ENCODE data around the gene ASTN2. TPM values are rescaled to one million over a fixed set of nuclear protein-coding genes. Genes with fewer than 3 reads are reported as not detected.

Gene ASTN2
- total and polyA plus RNA-seq, 9 of the 15 experiments (the other 6 are each of a cell fraction or from before 2014, with no cell fraction given) = 0.56 to 3.5 (median 1.9) TPM

DNA sequence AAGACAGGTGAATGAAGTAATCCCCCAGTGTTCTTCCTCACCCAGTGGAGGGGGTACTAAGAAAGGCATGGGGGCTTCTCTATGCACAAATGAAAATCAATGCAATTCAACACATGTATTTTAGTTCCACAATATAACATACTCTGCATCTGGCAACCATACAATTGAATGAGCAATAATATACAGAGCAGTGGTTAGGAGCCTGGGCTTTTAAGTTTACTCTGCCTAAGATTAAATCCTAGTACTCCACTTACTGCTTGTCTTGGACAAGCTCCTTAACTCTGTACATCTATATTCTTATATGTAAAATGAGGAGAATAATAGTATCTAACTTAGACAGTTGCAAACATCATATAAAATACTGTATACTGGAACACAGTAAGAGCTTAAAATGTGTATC, 923.2 kb downstream of the ASTN2 start (continued):
- TF ChIP-seq ZNF197 (CRISPR knock-in tag; IDR thresholded peaks at IDR 0.05; ENCODE audit: low read depth) (no peak), SRSF3 (IDR thresholded peaks at IDR 0.05; ENCODE audit: insufficient read depth, low read length) (no peak)

DNA sequence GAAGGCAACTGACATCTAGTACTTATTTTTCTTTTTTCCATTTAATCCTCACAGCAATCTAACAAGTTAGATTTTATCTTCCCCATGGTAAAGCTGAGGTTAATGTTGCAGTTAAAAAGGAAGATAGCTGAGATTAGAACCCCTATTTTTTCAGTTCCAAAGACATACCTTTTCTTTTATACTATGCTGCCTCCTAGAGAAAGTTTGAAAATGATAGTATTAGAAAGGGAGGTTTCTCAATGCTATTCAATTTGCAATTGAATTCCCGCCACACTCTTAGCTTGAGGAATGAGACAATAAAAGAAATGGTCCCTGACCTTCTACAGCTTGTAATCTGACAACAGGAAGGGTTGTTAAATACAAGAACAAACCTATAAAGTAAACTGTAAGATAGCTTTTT, 923.6 kb downstream of the ASTN2 start:
- CTCF ChIA-PET (ENCODE audit: low intra/inter-chr PET ratio) = interaction anchor here (0.9 kb wide), 1 partner anchor 339 kb away, joined by 3 read pairs; no protein-coding TSS in a partner anchor
- intact Hi-C loops (cut with micrococcal nuclease) = loop anchor here (1.0 to 10.0 kb wide), 6 partner anchors 69 to 899 kb away; no protein-coding TSS in a partner anchor
- TF ChIP-seq, protein P1, sequence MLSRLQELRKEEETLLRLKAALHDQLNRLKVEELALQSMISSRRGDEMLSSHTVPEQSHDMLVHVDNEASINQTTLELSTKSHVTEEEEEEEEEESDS (CRISPR knock-in tag; IDR thresholded peaks at IDR 0.05) = no peak
- TF ChIP-seq PTTG1 (tag; IDR thresholded peaks at IDR 0.05; ENCODE audit: low read depth) = no peak
- TF ChIP-seq, protein P2, sequence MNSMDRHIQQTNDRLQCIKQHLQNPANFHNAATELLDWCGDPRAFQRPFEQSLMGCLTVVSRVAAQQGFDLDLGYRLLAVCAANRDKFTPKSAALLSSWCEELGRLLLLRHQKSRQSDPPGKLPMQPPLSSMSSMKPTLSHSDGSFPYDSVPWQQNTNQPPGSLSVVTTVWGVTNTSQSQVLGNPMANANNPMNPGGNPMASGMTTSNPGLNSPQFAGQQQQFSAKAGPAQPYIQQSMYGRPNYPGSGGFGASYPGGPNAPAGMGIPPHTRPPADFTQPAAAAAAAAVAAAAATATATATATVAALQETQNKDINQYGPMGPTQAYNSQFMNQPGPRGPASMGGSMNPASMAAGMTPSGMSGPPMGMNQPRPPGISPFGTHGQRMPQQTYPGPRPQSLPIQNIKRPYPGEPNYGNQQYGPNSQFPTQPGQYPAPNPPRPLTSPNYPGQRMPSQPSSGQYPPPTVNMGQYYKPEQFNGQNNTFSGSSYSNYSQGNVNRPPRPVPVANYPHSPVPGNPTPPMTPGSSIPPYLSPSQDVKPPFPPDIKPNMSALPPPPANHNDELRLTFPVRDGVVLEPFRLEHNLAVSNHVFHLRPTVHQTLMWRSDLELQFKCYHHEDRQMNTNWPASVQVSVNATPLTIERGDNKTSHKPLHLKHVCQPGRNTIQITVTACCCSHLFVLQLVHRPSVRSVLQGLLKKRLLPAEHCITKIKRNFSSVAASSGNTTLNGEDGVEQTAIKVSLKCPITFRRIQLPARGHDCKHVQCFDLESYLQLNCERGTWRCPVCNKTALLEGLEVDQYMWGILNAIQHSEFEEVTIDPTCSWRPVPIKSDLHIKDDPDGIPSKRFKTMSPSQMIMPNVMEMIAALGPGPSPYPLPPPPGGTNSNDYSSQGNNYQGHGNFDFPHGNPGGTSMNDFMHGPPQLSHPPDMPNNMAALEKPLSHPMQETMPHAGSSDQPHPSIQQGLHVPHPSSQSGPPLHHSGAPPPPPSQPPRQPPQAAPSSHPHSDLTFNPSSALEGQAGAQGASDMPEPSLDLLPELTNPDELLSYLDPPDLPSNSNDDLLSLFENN (IDR thresholded peaks at IDR 0.05; ENCODE audit: low read depth in 2 of 2, low read length in 2 of 2) = no peak
- TF ChIP-seq ZNF75A (CRISPR knock-in tag; IDR thresholded peaks at IDR 0.05) = no peak
- TF ChIP-seq HIVEP1 (CRISPR knock-in tag; IDR thresholded peaks at IDR 0.05) = 0 out of 2 replicates have a peak, but pooled peaks have one; percentile 12
- no peak for TF ChIP-seq TFAM (CRISPR knock-in tag; conservative IDR thresholded peaks at IDR 0.05)
- no peak for TF ChIP-seq HMGN3 (IDR thresholded peaks at IDR 0.05; ENCODE audit: borderline replicate concordance, extremely low read depth, insufficient read length, low read depth, low read length)
- TF ChIP-seq HDAC2 (IDR thresholded peaks at IDR 0.05) = no peak
- peak; percentile 90 for TF ChIP-seq ZNF766 (CRISPR knock-in tag; conservative IDR thresholded peaks at IDR 0.05)
- TF ChIP-seq, protein P3, sequence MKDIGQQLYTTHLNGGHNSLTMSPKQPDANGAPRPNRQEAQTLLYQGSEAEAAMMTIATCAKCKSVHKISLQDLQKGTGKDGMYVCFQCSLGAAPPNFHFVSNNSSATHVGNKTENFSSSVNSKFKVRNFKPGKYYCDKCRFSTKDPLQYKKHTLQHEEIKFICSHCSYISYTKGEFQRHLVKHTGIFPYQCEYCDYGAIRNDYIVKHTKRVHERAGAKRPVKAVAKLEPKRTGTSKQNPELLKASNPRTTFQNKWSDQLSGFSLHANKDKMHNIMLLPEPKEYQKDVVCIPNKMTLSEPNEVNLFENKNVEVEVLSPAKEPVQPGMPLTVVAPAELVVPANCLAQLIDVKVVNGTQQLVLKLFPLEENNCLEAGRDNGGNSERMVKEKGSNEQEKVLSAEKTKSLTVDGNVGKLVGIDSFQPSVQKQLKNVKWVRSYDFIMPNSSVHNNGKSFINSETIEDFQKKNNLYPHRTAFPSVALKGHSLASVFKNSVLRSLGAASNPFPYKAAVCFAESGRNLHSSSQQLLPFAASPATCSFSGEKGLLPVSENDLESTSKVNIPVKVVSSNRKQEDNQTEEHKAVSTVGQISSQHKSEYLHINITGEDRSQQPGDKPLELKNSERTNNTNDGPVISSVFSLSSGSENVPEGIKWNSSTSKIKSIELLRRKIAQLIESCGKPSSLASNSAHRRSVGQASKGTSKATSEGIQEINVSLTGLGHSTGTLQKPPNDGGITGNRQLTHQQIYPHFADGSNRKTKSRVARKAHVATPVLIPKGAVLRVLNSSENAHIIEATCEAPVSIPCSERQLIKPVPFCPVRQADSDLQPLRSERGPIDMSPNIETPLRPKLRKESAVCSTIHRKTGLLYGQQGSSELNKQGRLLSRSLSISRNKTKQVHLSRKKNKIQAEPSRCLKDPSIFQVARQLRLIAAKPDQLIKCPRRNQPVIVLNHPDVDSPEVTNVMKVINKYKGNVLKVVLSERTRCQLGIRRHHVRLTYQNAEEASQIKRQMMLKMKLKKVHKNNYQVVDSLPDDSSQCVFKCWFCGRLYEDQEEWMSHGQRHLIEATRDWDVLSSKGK (CRISPR knock-in tag; IDR thresholded peaks at IDR 0.05) = no peak
- peak; percentile 58; the same call in 1 of the 2 replicates for TF ChIP-seq GATAD2B (IDR thresholded peaks at IDR 0.05; ENCODE audit: borderline replicate concordance)
- no peak for TF ChIP-seq ILK (tag; IDR thresholded peaks at IDR 0.05; ENCODE audit: borderline replicate concordance, low read depth)

More for the DNA sequence above, 923.6 kb downstream of the ASTN2 start:
- ATAC-seq (peak; percentile 71), DNase-seq (ENCODE audit: extremely low read depth in 1 of 4, low spot score in 3 of 4) (no peak), FAIRE-seq (no peak)
- no peaks in the 10 kb centered on the region for H3K9me3 ChIP-seq (replicated peaks; ENCODE audit: control insufficient read depth, insufficient read depth, low read depth, low read length)
- H3K4me2 ChIP-seq (ENCODE audit: insufficient read depth, low read length) = no peak overlapping the region
- no peak overlapping the region for H3K4me3 ChIP-seq
- H3K36me3 ChIP-seq (ENCODE audit: control insufficient read depth, insufficient read depth, low read length) = no peaks in the 10 kb centered on the region
- H3K4me1 ChIP-seq (replicated peaks in 1 of 2; ENCODE audit: control insufficient read depth in 2 of 2, insufficient read depth in 2 of 2, low read length in 2 of 2) = peaks cover 0 to 6% of the 10 kb centered on the region in 2 experiments; a peak in 2 of 5 replicates
- H3K27me3 ChIP-seq (ENCODE audit: control insufficient read depth in 2 of 2, insufficient read depth in 2 of 2, low read length in 2 of 2) = no peaks in the 10 kb centered on the region
- H3K27ac ChIP-seq (ENCODE audit: extremely low read depth, low read depth, low read length) = no peak overlapping the region
- WGBS (ENCODE audit: insufficient coverage, low coverage, missing lambda C conversion rate) = 73% methylated on average over 1 of the region's 1 CpG
- no peaks in the 10 kb centered on the region for H3K9me1 ChIP-seq (ENCODE audit: control insufficient read depth, insufficient read depth, low read length)
- no TSS peak for BruUV-seq (replicated peaks)
- no peak overlapping the region for H3K9ac ChIP-seq (ENCODE audit: insufficient read depth in 1 of 2, low read depth in 2 of 2, low read length in 2 of 2)
- H4K20me1 ChIP-seq (replicated peaks; ENCODE audit: control insufficient read depth, insufficient read depth, low read length) = no peaks in the 10 kb centered on the region
- no peaks in the 10 kb centered on the region for H3K79me2 ChIP-seq (ENCODE audit: control insufficient read depth, insufficient read depth, low read length)
- in situ Hi-C loops (cut with MboI) = loop anchor here (10.0 kb wide), 1 partner anchor 336 kb away; the partner anchor contains the start of gene PAPPA
- POLR2A ChIA-PET = interaction anchor here (0.6 to 1.2 kb wide), 4 partner anchors 13 to 342 kb away, joined by 3 read pairs; no protein-coding TSS in a partner anchor
- H2AFZ ChIP-seq (ENCODE audit: low read depth, low read length) = no peak overlapping the region

Measured in K562 (cell line).